GM18519 (cell line): Measurements from ENCODE around the gene IRF4.

Experiments used
- ATAC-seq: cut with Tn5 transposase; IDR thresholded peaks from one replicate; pipeline ENCODE4 v1.9.1; 2021; ENCODE audit warnings: mild to moderate bottlenecking, moderate library complexity; ENCODE audit not compliant: unreplicated experiment, low FRiP score

IRF4 gene

DNA sequence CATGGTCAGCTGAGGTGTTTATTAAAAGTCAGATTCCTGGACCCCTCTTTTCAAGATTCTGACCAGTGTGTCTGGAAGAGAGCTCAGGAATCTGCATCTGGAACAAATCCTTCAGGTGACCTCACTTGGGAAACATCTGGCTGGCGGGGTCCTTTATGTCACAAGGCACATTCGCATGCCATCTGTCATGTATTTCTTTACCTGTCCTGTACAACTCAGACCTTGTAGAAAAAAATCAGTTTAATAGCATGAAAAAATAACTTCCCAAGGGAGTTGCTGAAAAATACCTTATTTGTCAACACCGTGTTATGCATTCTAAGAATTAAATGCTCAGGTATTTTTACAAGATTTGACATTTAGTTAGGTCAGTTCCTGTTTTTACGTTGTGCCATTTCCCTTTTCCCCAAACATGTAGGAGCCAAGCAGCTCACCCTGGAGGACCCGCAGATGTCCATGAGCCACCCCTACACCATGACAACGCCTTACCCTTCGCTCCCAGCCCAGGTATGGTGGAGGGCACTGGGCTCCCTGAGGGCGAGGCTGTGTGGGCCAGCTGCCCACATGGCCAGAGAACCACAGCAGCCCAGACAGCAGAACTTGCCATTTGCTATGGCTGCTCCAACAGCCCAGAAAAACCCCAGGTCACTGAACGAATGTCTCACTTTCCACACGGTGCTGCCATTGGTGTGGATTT lies 4.0 kb downstream of the IRF4 start:
- no peak for ATAC-seq

- no peak for ATAC-seq
Measured at GRCh38 chr6:396126-396520, 4.6 kb downstream of the IRF4 start.

DNA sequence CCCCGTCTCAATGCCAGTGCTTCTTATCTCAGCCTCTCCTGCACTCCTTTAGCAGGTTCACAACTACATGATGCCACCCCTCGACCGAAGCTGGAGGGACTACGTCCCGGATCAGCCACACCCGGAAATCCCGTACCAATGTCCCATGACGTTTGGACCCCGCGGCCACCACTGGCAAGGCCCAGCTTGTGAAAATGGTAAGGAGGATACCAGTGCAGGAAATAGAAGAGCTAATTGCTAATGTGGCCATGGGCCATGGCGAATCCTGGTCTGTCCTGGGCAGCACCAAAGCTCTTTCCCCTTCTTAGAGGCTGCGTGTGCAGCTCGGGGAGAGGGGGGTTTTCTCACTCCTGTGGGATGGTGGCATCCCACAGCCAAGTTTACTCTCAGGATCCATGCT lies 5.5 kb downstream of the IRF4 start:
- no peak for ATAC-seq

GRCh38 chr6:397604-398003 lies 6.1 kb downstream of the IRF4 start:
- no peak for ATAC-seq

- no peak for ATAC-seq
Measured at GRCh38 chr6:398065-398464, 6.5 kb downstream of the IRF4 start.

DNA sequence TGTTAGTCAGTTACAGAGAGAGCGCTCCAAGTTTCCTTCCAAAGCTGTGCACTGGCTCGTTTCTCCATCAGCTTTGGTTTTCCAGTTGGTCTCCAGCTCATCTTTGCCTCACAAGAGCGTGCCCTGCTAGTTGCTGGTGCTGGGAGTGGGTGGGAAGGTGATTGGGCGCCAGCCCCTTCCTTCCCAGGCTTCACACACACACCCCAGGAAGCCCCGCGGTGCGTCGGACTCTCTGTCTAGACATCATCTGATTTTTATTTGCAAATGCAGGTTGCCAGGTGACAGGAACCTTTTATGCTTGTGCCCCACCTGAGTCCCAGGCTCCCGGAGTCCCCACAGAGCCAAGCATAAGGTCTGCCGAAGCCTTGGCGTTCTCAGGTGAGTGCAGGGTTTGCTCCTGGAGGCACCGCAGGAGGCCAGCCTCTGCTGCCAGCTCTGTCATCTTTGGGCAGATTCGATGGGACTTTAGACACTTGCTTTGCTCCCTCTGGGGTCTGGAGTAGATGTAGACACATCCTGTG lies 7.1 kb downstream of the IRF4 start:
- no peak for ATAC-seq

- ATAC-seq, result no peak
Measured at GRCh38 chr6:399785-400534, 8.4 kb downstream of the IRF4 start.

GRCh38 chr6:400815-401214 lies 9.3 kb downstream of the IRF4 start:
- ATAC-seq, result no peak

DNA sequence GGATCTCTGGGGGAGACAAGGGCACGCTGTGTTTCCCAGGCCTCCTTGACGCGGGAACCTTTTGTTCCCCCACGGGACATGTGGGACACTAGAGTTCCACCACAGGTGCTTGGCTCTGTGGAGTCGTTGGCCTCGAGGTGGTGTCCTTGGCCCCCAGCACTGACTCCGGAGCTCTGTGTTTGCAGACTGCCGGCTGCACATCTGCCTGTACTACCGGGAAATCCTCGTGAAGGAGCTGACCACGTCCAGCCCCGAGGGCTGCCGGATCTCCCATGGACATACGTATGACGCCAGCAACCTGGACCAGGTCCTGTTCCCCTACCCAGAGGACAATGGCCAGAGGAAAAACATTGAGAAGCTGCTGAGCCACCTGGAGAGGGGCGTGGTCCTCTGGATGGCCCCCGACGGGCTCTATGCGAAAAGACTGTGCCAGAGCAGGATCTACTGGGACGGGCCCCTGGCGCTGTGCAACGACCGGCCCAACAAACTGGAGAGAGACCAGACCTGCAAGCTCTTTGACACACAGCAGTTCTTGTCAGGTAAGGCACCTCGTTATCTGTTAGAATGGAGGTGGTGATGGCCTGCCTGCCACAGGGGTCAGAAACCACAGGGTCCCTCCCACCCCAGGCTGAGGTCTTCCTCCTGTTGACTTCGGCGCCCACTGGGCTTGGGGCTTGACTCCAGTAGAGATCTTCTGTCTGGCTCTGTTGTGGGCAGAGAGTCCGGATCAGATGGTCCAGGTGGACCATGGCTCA lies 9.9 kb downstream of the IRF4 start:
- ATAC-seq, result no peak

- ATAC-seq, result no peak
Measured at GRCh38 chr6:401994-402640, 10.6 kb downstream of the IRF4 start.

DNA sequence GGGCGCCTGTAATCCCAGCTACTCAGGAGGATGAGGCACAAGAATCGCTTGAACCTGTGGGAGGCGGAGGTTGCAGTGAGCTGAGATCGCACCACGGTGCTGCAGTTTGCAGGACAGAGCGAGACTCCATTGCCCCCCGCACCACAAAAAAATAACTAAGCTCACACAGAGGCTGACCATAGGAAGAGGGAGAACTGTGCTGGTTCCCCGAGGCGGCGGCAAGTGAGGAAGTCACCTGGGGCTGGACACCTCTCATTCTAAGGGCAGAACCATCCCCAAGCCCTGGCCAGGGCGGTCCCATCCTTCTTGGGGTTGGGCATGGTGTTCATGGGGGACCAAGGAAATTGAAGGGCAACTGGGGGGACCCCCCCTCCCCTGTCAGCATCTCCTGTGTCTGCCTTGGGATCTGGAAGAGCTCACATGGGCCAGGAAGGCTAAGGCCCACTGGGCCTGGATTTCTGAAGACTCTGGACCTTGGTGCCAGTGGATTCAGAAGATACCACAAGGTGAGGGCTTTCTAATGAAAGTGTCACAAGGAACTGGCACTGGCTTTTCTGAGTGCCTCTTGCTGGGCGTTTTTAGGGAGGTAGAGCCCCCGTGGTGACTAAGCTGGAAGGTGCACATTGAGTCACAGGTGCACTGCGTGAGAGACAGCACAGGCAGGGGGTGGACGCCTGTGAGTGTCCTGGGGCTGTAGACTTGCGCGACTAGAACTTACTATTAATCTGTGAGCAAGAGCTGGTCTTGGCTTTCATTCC lies 11.5 kb downstream of the IRF4 start:
- no peak for ATAC-seq

GRCh38 chr6:403659-404655 lies 12.4 kb downstream of the IRF4 start:
- no peak for ATAC-seq

GRCh38 chr6:404685-405423 lies 13.3 kb downstream of the IRF4 start:
- no peak for ATAC-seq

DNA sequence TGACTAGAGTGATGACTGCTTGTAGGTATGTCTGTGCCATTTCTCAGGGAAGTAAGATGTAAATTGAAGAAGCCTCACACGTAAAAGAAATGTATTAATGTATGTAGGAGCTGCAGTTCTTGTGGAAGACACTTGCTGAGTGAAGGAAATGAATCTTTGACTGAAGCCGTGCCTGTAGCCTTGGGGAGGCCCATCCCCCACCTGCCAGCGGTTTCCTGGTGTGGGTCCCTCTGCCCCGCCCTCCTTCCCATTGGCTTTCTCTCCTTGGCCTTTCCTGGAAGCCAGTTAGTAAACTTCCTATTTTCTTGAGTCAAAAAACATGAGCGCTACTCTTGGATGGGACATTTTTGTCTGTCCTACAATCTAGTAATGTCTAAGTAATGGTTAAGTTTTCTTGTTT lies 16.6 kb downstream of the IRF4 start:
- ATAC-seq, result no peak

GRCh38 chr6:408599-409102 lies 17.1 kb downstream of the IRF4 start:
- no peak for ATAC-seq

DNA sequence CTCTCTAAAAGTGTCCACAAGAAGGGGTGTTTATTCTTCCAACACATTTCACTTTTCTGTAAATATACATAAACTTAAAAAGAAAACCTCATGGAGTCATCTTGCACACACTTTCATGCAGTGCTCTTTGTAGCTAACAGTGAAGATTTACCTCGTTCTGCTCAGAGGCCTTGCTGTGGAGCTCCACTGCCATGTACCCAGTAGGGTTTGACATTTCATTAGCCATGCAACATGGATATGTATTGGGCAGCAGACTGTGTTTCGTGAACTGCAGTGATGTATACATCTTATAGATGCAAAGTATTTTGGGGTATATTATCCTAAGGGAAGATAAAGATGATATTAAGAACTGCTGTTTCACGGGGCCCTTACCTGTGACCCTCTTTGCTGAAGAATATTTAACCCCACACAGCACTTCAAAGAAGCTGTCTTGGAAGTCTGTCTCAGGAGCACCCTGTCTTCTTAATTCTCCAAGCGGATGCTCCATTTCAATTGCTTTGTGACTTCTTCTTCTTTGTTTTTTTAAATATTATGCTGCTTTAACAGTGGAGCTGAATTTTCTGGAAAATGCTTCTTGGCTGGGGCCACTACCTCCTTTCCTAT lies 17.9 kb downstream of the IRF4 start:
- ATAC-seq, result no peak

DNA sequence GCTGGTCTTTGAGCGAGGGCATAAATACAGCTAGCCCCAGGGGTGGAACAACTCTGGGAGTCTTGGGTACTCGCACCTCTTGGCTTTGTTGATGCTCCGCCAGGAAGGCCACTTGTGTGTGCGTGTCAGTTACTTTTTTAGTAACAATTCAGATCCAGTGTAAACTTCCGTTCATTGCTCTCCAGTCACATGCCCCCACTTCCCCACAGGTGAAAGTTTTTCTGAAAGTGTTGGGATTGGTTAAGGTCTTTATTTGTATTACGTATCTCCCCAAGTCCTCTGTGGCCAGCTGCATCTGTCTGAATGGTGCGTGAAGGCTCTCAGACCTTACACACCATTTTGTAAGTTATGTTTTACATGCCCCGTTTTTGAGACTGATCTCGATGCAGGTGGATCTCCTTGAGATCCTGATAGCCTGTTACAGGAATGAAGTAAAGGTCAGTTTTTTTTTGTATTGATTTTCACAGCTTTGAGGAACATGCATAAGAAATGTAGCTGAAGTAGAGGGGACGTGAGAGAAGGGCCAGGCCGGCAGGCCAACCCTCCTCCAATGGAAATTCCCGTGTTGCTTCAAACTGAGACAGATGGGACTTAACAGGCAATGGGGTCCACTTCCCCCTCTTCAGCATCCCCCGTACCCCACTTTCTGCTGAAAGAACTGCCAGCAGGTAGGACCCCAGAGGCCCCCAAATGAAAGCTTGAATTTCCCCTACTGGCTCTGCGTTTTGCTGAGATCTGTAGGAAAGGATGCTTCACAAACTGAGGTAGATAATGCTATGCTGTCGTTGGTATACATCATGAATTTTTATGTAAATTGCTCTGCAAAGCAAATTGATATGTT lies 19.2 kb downstream of the IRF4 start:
- no peak for ATAC-seq
